GM12873 (cell line): Measurements from ENCODE around the gene CRB1.

ENCODE experiments used
- TF ChIP-seq, protein P1 (sequence below): IDR thresholded peaks from 2 replicates; pipeline ENCODE4 v1.5.1; 2012; ENCODE audit warnings: low read depth, mild to moderate bottlenecking, moderate library complexity, low read length, control low read depth; ENCODE audit not compliant: insufficient read depth; ENCODE audit errors: missing control alignments

CRB1 gene

DNA sequence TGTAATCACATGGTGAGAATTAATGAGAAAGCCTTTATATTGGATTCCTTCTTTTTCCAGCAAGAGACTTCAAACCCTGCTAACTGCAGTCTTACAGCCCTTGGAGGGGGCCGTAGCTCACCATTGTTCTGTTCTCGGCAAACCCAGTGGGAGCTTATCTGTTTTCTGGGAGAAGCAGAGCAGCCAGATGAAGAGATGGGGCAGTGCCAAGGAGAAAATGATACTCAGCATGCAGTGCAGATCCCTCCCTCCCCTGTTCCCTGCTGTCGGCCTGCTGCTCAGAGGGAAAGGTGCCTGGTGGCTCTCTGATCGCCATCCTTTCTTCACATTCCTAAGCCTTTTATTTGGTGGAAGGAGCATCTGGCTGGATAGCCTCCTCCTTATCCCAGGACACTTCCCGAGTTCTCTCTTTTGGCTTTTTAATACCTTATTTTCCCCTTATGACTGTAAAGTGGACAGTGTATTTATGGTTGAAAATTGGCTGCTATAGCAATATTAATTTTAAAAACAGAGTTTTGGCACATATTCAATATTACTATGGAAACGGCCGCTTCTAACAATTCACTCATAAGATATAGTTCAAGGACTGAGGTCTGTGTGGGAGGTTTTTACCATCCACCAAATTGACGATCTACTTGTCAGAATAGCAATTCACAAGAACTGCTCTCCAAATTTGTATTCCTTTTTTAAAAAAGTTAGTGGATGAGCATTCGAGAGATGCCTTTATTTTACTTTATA, 203.4 kb downstream of the CRB1 start:
- TF ChIP-seq, protein P1, sequence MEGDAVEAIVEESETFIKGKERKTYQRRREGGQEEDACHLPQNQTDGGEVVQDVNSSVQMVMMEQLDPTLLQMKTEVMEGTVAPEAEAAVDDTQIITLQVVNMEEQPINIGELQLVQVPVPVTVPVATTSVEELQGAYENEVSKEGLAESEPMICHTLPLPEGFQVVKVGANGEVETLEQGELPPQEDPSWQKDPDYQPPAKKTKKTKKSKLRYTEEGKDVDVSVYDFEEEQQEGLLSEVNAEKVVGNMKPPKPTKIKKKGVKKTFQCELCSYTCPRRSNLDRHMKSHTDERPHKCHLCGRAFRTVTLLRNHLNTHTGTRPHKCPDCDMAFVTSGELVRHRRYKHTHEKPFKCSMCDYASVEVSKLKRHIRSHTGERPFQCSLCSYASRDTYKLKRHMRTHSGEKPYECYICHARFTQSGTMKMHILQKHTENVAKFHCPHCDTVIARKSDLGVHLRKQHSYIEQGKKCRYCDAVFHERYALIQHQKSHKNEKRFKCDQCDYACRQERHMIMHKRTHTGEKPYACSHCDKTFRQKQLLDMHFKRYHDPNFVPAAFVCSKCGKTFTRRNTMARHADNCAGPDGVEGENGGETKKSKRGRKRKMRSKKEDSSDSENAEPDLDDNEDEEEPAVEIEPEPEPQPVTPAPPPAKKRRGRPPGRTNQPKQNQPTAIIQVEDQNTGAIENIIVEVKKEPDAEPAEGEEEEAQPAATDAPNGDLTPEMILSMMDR = no peak

DNA sequence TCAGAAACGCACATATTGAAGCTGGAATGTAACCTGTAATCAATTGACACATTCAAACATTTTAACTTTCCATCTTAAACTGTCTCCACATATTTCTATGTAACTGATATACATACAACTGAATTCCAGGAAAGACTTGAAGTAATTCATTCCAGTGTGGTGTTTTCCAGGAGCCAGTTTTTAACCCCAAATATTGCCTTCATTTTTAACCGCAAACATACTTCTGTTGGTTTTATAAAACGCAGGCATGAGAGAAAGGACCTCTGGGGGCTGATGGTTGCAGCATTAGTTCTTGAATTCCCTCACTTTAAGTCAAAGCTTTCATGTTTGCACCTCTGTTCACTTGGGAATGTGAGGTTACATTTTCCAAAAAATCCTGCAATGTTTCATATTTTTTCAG, 204.1 kb downstream of the CRB1 start:
- TF ChIP-seq, protein P1 = no peak

DNA sequence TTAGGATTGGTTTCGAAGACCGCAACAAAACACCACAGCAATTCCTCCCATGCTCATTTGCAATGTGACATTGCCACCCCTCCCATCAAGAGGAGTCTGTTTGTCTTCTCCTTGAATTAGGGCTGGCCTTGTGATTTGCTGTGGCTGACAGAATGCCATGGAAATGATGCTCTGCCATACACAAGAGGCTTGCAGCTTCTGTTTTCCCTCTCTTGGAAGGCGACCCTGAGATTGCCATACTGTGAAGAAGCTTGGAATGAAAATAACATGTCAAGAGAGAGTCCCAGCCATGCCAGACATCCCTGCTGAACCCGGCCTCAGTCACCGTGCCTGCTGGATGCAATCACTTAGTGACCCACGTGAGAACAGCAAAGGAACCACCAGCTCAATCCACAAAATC, 212.4 kb downstream of the CRB1 start:
- TF ChIP-seq, protein P1 = no peak

DNA sequence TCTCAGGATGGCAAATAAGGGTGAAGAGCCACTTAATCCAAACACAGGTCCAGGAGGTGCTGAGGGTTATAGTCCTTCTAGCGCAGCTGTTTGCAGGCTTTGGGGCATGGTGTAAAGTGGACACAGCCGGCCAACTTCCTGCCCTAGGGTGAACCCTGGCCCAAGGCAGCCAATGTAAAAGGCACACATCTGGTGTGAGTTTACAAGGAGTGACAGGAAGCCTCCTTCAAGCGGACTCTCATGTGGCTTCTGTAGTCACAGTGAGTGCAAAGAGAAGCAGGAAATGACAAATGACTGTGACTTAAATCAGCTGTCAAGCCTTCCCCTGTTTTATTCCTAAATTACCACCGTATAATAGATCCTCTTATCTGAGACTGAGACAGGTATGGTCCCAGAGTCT, 213.0 kb downstream of the CRB1 start:
- TF ChIP-seq, protein P1 = no peak

DNA sequence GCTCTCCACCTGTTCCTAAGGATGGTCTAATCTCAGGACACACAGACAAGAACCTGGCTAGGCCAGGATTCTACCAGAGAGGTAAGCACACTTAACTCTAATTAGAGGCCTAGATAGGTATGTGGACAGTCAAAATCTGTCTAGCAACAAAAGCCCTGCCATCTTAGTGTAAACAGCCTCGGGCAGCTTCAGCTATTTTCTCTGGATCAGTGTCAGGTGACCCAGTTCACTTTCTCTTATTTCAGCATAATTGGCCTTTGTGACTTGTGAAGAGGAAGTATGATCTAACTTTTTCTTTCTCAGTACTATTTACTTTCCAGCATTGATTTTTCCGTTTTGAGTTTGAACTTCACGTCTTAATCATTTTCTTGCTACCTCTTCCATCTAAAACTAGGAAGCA, 217.7 kb downstream of the CRB1 start:
- TF ChIP-seq, protein P1 = no peak

DNA sequence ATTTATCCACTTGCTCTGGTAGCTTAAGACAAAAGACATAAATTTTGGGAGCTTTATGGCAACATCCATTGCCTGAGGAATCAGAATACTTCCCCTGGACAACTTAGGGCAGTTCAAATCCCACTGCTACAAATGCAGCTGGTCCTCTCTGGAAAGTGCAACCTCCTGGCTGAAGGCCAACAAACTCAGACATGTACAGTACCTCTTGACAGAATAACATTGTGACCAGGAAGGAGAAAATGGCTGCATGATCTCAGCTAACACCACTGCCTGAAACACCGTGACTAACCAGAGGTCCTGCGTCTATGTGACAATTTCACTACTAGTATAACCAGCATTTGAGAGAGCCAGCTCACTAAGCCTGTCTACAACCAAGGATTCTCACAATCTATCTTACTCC, 218.9 kb downstream of the CRB1 start:
- TF ChIP-seq, protein P1 = no peak

DNA sequence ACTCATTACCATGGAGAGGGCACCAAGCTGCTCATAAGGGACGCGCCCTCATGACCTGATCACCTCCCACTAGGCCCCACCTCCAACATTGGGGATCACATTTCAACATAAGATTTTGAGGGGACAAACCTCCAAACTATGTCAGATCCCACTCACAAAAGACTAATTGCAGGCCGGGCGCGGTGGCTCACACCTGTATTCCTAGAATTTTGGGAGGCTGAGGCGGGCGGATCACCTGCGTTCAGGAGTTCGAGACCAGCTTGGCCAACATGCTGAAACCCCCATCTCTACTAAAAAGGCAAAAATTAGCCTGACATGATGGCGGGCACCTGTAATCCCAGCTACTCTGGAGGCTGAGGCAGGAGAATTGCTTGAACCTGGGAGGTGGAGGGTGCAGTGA, 228.7 kb downstream of the CRB1 start:
- TF ChIP-seq, protein P1 = no peak
